ENCODE data around the gene SLC19A1. TPM values are rescaled to one million over a fixed set of nuclear protein-coding genes. Genes with fewer than 3 reads are reported as not detected.

The SLC19A1 gene
- total RNA-seq, 2 donors from 2014 or later: 10.8 to 13.7 TPM

DNA sequence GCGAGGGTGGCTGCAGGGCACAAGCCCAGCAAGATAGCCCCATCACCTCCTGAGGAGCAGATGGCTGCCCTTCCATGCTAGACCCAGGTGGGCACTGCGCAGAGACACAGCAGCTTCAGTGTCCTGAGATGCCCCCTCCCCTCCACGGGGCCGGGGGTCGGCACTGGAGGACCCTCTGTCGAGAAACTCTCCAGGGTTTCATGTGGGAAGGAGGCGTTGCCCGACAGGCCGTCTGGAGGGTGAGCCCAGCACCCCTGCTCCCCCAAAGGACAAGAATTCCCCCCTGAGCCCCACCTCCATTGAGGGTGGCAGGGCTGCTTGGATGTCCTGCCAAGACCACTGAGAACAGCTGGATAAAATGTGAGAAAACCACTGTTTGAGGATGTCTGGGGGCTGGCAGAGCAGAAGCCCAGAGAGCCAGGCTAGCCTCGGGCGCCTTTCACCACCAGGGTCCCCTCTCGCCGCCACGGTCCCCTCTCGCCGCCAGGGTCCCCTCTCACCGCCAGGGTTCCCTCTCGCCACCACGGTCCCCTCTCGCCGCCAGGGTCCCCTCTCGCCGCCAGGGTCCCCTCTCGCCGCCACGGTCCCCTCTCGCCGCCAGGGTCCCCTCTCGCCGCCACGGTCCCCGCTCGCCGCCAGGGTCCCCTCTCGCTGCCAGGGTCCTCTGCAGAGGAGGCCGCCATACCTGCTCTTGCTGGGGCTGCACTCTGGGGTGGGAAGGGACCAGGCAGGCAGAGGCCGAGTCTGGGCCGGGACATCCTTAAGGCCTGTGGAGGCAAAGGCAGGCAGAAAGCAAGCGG is 44.2 kb downstream of the SLC19A1 start:
- DNase-seq (peak in 1 of 3 donors; percentile 6), ATAC-seq (no peak)
- no peaks in the 10 kb centered on the region for H3K27me3 Mint-ChIP-seq
- H3K27ac Mint-ChIP-seq: no peak overlapping the region
- no peaks in the 10 kb centered on the region for H3K9me3 ChIP-seq (ENCODE audit: control insufficient read depth, low read length, poor library complexity, severe bottlenecking)
- no peak overlapping the region for H3K4me3 Mint-ChIP-seq
- H3K4me1 Mint-ChIP-seq: peaks cover 8% of the 10 kb centered on the region
- no peaks in the 10 kb centered on the region for H3K36me3 Mint-ChIP-seq (ENCODE audit: low read depth)

DNA sequence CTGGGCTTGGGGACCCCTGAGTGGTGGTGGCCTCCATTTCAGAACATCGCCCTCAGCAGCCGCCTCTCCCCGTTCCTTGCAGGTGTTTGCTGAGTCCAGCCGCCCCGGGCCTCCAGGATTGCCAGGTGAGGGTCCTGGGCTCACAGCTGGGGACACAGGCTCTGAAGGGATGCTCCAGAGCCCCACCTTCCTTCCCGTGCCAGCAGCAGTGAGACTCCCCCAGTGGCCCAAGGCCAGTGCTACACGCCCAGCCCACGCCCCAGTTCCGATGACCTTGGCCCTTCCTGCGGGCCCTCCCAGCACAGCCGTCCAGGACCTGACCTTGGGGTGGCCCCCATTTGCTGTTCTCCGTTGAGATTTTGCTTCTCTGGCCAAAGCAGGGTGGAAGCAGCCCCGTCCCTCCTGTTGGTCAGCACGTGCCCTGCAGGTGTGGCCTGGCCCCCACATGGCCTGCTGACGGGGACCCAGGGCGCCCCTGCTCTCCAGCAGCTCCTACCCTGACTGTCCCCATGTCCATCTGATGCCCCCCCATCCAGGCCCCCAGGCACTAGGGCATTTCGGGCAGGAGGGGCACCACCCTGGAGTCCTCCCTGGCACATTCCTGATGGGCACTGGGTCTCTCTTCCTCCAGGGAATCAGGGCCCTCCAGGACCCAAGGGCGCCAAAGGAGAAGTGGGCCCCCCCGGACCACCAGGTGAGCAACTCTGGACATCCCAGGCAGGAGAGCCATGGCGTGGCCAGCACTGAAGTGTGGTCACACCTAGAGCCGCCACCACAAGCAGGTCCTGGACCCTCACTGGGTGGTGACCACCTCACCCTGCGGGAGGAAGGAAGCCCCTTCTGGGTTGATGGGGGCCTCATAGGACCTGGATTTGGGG is 45.0 kb downstream of the SLC19A1 start:
- H3K9me3 ChIP-seq (ENCODE audit: control insufficient read depth, low read length, poor library complexity, severe bottlenecking): no peaks in the 10 kb centered on the region
- Mint-ChIP-seq H3K4me1 (peaks cover 8% of the 10 kb centered on the region), H3K27ac (no peak overlapping the region), H3K4me3 (no peak overlapping the region), H3K27me3 (no peaks in the 10 kb centered on the region), H3K36me3 (ENCODE audit: low read depth) (no peaks in the 10 kb centered on the region)
- peak in 1 of 3 donors; percentile 5 for DNase-seq
- ATAC-seq: no peak

- Mint-ChIP-seq H3K36me3 (ENCODE audit: low read depth) (no peaks in the 10 kb centered on the region), H3K4me3 (no peak overlapping the region), H3K4me1 (peaks cover 8% of the 10 kb centered on the region), H3K27ac (peak overlapping the region; percentile 6), H3K27me3 (no peaks in the 10 kb centered on the region)
- DNase-seq (no peak), ATAC-seq (no peak)
- H3K9me3 ChIP-seq (ENCODE audit: control insufficient read depth, low read length, poor library complexity, severe bottlenecking): no peaks in the 10 kb centered on the region
These were observed 45.9 kb downstream of the SLC19A1 start for GRCh38 chr21:45496151-45496967.

GRCh38 chr21:45494851-45495680 is 47.2 kb downstream of the SLC19A1 start:
- H3K36me3 Mint-ChIP-seq (ENCODE audit: low read depth): no peaks in the 10 kb centered on the region
- no peak for DNase-seq

GRCh38 chr21:45494135-45494850 is 47.9 kb downstream of the SLC19A1 start:
- H3K27ac Mint-ChIP-seq: no peak overlapping the region
- no peaks in the 10 kb centered on the region for H3K9me3 ChIP-seq (ENCODE audit: control insufficient read depth, low read length, poor library complexity, severe bottlenecking)
- H3K4me3 Mint-ChIP-seq: no peak overlapping the region
- peaks cover 2% of the 10 kb centered on the region for H3K4me1 Mint-ChIP-seq
- no peaks in the 10 kb centered on the region for H3K36me3 Mint-ChIP-seq (ENCODE audit: low read depth)
- ATAC-seq (no peak), DNase-seq (no peak)
- no peaks in the 10 kb centered on the region for H3K27me3 Mint-ChIP-seq

More at GRCh38 chr21:45494851-45495680, 47.2 kb downstream of the SLC19A1 start:
- H3K27ac Mint-ChIP-seq: no peak overlapping the region
- H3K4me1 Mint-ChIP-seq: peaks cover 8% of the 10 kb centered on the region
- H3K9me3 ChIP-seq (ENCODE audit: control insufficient read depth, low read length, poor library complexity, severe bottlenecking): no peaks in the 10 kb centered on the region
- no peak for ATAC-seq
- H3K27me3 Mint-ChIP-seq: no peaks in the 10 kb centered on the region
- H3K4me3 Mint-ChIP-seq: no peak overlapping the region

- Mint-ChIP-seq H3K27me3 (no peaks in the 10 kb centered on the region), H3K27ac (no peak overlapping the region), H3K4me3 (no peak overlapping the region), H3K4me1 (no peaks in the 10 kb centered on the region), H3K36me3 (ENCODE audit: low read depth) (no peaks in the 10 kb centered on the region)
- H3K9me3 ChIP-seq (ENCODE audit: control insufficient read depth, low read length, poor library complexity, severe bottlenecking): no peaks in the 10 kb centered on the region
- no peak for ATAC-seq
- no peak for DNase-seq
These were observed 48.7 kb downstream of the SLC19A1 start for GRCh38 chr21:45493401-45494001.

GRCh38 chr21:45492765-45493164 is 49.5 kb downstream of the SLC19A1 start:
- no peaks in the 10 kb centered on the region for H3K9me3 ChIP-seq (ENCODE audit: control insufficient read depth, low read length, poor library complexity, severe bottlenecking)
- no peak for ATAC-seq
- no peak overlapping the region for H3K4me3 Mint-ChIP-seq
- no peaks in the 10 kb centered on the region for H3K36me3 Mint-ChIP-seq (ENCODE audit: low read depth)
- H3K4me1 Mint-ChIP-seq: no peaks in the 10 kb centered on the region
- no peak for DNase-seq
- H3K27me3 Mint-ChIP-seq: no peaks in the 10 kb centered on the region
- H3K27ac Mint-ChIP-seq: no peak overlapping the region

GRCh38 chr21:45491623-45492022 is 50.6 kb downstream of the SLC19A1 start:
- H3K27ac Mint-ChIP-seq: no peak overlapping the region
- no peaks in the 10 kb centered on the region for H3K27me3 Mint-ChIP-seq
- H3K36me3 Mint-ChIP-seq (ENCODE audit: low read depth): no peaks in the 10 kb centered on the region
- no peaks in the 10 kb centered on the region for H3K4me1 Mint-ChIP-seq
- DNase-seq: no peak
- H3K9me3 ChIP-seq (ENCODE audit: control insufficient read depth, low read length, poor library complexity, severe bottlenecking): no peaks in the 10 kb centered on the region
- no peak overlapping the region for H3K4me3 Mint-ChIP-seq
- ATAC-seq: no peak

- Mint-ChIP-seq H3K4me1 (no peaks in the 10 kb centered on the region), H3K27me3 (no peaks in the 10 kb centered on the region), H3K4me3 (no peak overlapping the region), H3K27ac (no peak overlapping the region), H3K36me3 (ENCODE audit: low read depth) (no peaks in the 10 kb centered on the region)
- no peak for ATAC-seq
- no peak for DNase-seq
- no peaks in the 10 kb centered on the region for H3K9me3 ChIP-seq (ENCODE audit: control insufficient read depth, low read length, poor library complexity, severe bottlenecking)
These were observed 51.2 kb downstream of the SLC19A1 start for GRCh38 chr21:45491056-45491455.

GRCh38 chr21:45490049-45490731 is 52.0 kb downstream of the SLC19A1 start:
- Mint-ChIP-seq H3K4me1 (no peaks in the 10 kb centered on the region), H3K36me3 (ENCODE audit: low read depth) (no peaks in the 10 kb centered on the region)

GRCh38 chr21:45489722-45489982 is 52.6 kb downstream of the SLC19A1 start:
- peaks cover under 1% of the 10 kb centered on the region for H3K4me1 Mint-ChIP-seq
- ATAC-seq (no peak), DNase-seq (no peak)
- no peak overlapping the region for H3K27ac Mint-ChIP-seq
- H3K9me3 ChIP-seq (ENCODE audit: control insufficient read depth, low read length, poor library complexity, severe bottlenecking): no peaks in the 10 kb centered on the region
- no peak overlapping the region for H3K4me3 Mint-ChIP-seq
- H3K27me3 Mint-ChIP-seq: no peaks in the 10 kb centered on the region
- no peaks in the 10 kb centered on the region for H3K36me3 Mint-ChIP-seq (ENCODE audit: low read depth)

More at GRCh38 chr21:45490049-45490731, 52.0 kb downstream of the SLC19A1 start:
- Mint-ChIP-seq H3K27ac (no peak overlapping the region), H3K4me3 (no peak overlapping the region), H3K27me3 (no peaks in the 10 kb centered on the region)
- DNase-seq (no peak), ATAC-seq (no peak)
- no peaks in the 10 kb centered on the region for H3K9me3 ChIP-seq (ENCODE audit: control insufficient read depth, low read length, poor library complexity, severe bottlenecking)

Data from T-helper 17 cell (primary cell).